HG02840 (cell line): ENCODE results near the gene ELMO3.

Source experiments
- ATAC-seq: cut with Tn5 transposase; IDR thresholded peaks from one replicate; pipeline ENCODE4 v1.9.1; 2021; ENCODE audit warnings: mild to moderate bottlenecking, moderate library complexity, moderate number of reproducible peaks; ENCODE audit not compliant: unreplicated experiment, low FRiP score

Gene ELMO3

DNA sequence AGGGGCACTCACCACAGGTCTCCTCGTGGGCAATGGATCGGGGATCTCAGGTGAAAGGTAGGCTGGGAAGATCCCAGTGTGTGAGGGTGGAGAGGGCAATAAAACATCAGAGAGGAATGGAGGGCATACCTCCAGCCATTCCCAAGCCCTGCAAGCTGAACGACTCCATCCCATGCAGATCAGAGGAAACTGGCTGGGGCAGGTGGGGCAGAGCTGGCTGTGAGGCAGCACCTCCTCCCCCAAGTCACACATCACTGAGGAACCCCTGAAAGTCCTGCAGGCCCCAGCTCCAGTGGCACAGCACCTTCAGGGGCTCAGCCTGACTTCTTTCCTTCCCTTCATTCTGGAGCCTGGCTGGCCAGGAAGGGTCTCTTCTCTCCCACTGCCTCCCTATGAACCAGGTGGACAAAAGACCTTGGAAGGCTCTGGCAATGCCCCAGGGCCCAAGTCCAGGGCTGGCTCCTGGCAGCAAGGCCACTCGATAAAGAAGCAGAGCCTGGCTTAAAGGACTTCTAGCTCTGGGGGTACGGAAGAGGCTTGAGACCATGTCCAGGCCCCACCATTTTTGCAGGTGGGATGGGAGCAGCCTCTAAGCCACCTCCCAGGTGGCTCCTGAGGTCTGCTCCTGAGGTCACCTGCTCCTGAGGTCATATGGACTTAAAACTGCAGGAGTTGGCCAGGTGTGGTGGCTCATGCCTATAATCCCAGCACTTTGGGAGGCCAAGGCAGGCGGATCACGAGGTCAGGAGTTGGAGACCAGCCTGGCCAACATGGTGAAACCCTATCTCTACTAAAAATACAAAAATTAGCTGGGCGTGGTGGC lies 14.5 kb downstream of the ELMO3 start:
- ATAC-seq = no peak

DNA sequence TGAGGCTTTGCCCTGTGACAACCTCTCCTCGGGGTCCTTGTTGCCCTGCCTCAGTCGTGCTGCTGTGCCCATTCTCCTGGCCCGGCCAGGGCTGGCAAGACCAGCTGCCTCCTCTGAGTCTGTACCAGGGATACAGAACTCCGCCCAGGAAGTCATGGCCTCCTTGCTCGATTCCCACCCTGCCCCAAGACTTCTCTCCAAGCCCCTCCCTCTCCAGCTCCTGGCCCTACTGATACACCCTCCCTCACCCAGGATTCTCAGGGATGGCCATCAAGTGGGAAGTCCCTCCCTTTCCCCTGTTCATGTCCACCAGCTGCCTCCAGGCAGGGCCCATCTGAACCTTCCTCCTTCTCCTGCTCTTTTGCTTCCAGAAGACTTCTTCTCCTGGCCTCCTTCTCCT lies 16.8 kb downstream of the ELMO3 start:
- no peak for ATAC-seq

DNA sequence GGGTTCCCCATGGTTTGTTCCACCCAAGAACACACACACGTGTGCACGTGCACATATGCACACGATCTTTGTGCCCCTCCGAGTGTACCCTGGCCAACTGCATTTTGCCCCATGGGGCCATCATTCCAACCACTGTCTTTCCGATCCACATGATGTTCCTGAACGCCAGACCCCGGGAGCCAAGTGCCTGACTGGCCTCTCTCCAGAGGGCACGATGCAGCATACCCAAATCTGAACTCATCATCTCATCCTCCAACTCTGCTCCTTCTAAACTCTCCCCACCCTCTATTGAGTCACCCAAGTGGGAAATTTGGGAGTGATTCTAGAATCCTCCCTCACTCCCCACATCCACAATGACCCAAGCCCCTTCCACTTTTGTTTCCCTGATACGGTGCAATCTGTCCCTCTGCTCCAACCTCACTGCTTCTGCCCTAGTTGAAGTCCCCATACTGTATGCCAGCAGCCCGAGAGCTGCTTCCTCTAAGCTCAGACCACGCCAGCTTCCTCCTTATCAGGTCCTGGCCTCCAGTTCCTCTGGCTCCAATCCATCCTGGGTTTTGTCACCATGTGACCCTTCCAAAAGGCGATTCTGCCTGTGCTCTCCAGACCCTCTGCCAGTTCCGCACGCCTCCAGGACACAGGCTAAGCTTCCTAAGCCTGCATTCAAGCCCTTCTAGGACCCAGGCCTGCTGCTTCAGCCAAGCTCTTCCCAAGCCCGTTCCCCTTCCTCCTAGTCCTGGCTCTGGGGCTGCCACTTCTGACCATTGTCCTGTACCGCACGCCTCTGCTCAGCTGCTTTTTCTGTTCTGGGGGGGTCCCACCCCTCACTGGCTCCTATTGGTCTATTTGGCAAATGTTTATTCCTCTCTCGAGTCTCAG lies 17.9 kb downstream of the ELMO3 start:
- ATAC-seq = no peak

DNA sequence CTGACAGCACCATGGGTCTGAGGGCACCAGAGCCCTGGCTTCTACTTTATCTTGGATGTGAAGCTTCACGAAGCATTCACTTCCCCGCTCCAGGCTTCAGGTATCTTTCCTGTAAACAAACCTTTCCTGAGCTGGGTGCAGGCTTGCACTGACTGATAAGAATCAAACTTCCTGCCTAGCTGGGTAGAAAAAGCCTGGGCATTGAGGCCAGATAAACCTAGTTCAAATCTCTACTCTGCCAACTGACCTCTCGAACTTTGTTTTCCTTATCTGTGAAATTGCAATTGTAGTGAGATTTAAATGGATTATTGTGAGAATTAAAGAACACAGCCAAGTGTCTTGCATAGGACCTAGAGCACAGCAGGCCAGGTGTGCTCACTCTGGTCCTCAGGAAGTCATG lies 25.1 kb downstream of the ELMO3 start:
- no peak for ATAC-seq

DNA sequence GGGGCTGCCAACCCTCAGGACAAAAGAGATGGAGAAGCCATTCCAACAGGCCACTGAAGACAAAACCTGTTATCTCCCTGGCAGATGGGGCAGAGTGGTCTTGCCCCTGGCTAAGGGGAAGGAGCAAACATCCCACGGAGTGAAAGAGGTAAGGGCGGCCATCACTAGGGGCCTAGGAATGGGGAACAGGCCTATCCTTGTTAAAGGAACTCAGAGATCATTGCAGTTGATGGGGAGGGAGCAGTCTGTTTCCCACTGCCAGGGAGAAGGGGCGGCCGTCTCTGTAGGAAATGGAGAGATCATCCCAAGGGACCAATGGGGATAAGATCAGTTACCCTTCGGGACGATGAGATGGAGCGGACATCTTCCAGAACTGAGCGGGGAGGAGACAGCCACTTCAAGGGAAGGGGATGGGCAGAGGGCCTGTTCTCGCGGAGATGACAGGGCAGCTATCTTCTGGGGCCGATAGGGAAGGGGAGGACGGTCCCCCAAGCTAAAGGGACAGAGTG lies 27.4 kb downstream of the ELMO3 start:
- no peak for ATAC-seq

DNA sequence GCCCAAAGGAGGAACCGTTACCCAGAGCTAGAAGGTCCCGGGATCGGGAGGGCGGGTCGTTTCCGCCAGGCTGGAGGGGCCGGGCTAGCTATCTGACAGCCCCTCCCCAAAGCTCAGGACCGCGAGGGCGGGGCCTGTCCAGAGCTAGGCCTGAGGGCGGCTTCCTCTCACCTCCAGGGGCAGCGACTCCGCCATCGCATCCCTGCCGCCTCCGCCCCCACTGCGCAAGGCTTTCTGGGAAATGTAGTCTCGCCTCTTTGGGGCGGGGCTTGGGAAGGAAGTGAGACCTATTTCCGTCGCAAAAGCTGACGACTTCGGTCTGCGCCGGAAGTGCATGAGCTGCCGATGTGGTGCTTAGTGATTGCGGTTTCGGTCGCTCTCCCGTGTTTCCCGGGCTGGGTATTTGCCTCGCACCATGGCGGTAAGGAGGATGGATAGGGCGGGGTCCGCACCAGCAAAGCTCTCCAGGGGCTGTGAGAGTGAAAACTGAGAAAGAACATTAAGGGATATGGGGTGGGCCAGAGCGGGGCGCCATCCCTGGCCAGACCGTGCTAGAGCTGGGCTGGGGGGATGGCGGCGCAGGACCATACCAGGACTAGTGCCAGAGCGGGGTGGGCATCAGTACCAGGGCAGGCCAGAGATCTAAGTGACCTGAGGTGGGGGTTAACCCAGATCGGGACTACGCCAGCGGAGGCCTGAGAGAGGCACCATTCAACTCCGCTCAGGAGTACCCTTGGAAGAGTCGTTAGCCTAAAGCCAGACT lies 28.1 kb downstream of the ELMO3 start, which contains the start of gene TMEM208:
TMEM208 (plus strand) TSS at position 327 of the 763 bp plus-strand sequence; CDS start at position 416, 89 bp downstream.
- ATAC-seq = peak; percentile 93

DNA sequence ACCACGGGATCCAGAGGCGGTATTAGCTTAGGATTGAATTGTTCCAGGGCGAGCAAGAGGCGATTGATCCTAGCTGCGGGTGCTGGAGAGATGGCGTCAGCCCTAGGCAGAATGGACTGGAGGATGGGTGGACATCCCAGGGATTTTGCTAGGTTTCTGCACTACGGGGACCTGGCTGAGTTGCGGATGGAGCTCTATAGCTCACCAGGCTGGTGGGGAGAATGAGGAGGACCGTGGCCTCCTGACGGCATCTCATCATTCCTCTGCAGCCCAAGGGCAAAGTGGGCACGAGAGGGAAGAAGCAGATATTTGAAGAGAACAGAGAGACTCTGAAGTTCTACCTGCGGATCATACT lies 28.6 kb downstream of the ELMO3 start:
- no peak for ATAC-seq

DNA sequence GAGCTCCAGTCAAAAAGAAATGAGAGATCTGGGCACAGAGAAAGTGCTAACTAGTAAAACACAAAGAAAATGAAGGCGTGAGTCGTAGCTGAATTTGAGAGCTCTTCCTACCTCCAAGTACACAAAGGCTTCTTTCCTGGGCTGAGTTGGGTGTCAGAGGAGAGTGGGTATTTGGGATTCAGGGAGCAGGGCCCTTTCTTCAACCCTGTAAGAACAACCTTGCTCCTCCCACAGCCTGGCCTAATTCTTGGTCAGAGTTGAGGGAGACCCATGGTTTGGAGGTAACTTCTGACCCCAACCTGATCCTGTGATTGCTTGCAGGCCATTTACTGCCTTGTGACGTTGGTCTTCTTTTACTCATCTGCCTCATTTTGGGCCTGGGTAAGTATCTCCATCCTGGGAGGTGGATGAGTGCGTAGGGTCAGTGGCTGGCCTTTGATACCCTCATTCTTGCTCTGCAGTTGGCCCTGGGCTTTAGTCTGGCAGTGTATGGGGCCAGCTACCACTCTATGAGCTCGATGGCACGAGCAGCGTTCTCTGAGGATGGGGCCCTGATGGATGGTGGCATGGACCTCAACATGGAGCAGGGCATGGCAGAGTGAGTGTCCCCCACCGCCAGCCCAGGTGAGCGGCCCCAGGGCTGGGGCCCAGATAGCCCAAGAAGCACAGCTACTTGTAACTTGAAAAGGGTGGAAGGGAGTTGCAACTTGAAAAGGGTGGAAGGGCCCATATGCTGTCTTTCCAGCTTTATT lies 29.3 kb downstream of the ELMO3 start:
- ATAC-seq = no peak

DNA sequence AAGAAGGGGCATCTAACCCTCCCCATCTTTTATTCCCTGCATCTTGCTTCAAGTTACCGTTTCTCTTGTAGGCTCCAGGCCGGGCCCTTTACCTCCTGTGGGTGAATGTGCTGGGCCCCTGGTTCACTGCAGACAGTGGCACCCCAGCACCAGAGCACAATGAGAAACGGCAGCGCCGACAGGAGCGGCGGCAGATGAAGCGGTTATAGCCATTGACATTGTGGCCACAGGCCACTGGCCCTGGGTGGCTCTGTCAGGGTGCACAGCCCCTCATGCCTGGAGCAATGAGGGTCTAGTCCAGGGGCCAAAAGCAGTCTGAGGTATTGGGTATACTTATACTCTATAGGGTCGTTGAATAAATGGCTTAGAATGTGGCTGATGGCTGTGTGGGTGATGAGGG lies 30.0 kb downstream of the ELMO3 start:
- ATAC-seq = no peak

DNA sequence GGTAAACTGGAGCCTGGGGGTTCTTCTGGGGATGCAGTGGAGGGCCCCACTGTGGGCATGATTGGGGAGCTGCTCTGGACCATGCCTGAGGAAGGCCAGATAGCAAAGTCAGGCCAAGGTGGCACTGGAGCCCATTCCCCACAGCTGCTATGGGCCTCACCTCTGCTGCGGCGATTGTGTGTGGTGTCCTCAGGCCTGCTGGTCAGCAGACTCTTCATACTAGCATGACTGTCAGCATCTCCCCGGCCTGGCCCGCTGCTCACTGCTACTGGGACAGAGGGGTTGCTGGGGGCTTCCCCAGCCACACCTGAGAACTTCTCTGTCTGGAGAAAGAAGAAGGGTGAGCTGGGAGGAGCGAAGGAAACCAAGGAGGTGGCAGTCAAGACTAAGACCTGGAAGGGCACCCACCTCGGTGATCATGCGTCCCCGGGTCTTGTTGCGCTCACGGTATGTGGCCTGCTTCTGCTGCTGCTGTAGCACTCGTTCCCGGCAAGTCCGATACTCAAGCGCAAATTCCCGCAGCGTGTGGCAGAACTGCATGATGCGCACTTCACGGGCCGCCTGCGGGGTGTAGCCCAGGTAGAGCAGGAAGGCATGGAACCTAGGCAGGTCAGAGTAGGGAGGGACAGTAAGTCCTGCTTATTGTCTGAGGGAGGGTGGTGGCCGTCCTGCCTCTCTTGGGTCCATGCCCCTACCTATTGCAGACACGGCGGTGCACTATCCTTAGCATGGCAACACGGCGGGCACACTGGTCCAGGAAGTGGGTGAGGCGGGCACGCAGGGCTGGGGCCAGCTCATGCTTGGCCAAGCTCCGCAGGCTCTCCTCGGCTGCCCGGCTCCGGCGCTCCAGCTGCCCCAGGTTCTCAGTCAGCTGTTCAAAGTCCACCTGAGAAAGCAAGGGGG lies 31.2 kb downstream of the ELMO3 start:
- ATAC-seq = no peak

DNA sequence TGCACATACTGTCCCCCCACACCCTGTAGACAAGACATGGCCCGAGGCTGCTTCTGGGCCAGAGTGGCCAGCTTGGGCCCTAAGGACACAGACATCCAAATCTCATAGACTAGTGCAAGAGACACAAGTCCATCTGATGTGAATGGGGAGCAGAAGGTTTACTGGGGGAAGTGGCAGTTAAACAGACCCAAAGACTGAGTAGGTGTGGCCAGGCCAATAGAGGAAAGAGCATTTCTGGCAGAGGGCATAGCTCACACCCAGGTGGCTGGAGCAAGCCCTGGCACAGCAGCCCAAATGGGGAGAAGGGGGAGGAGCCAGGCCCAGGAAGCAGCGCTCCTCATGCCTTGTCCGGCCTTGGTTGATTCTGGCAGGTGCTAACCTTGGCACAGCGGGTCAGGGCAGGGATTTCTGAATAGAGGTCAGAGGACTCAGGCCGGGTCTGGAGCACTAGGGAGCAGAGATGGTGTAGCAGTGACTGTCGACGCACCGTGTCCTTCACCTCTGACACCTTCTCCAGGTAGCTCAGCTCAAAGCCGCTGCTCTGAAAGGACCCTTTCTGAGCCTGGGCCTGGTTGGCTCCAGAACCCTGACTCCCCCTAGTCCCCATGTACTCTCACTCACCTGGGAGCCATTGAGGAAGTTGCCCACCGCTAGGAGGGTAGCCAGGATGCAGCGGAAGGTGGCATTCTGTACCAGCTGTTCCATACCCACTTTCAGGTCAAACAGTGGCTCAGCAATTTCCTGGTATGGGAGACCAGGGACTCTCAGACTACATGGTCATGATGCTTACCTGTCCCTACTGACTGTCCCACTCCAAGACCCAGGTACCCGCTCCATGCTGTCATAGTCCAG lies 32.1 kb downstream of the ELMO3 start:
- ATAC-seq = no peak

DNA sequence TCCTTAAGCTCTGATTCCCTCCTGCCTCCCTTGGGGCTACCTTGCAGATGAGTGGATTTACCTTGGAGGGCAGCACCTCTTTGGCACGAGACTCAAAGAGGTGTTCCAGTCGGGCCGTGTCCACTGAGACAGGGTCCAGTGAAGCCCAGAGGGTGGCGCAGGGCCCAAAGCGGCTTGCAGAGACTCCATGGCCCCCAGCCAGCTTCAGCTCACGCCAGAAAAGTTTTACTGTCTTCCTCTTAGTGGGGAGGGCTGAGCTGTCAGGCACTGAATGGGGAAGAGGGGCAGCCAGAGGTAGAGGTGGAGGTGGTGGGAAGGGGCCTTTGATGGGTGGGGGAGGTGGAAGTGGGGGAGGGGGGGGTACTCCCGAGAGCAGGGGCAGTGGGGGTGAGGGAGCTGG lies 34.7 kb downstream of the ELMO3 start:
- no peak for ATAC-seq

DNA sequence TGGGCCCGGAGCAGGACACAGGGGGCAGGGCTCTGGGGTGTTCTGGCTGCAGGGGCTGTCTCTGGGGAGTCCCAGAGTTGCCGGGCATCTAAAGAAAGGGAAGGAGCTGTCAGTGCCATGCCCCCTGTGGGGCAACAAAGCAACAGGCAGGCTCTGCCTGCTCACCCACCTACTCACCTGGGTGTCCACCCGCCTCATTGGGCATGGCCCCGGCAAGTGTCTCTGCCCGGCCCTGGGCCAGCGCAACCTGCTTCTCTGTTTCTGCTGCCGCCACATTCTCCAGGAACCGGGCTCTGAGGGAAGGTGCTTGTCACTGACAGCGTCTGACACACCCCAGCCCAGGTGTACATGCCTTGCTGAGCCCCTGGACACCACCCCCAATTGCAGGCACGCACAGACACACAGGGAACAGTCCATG lies 35.3 kb downstream of the ELMO3 start:
- no peak for ATAC-seq

DNA sequence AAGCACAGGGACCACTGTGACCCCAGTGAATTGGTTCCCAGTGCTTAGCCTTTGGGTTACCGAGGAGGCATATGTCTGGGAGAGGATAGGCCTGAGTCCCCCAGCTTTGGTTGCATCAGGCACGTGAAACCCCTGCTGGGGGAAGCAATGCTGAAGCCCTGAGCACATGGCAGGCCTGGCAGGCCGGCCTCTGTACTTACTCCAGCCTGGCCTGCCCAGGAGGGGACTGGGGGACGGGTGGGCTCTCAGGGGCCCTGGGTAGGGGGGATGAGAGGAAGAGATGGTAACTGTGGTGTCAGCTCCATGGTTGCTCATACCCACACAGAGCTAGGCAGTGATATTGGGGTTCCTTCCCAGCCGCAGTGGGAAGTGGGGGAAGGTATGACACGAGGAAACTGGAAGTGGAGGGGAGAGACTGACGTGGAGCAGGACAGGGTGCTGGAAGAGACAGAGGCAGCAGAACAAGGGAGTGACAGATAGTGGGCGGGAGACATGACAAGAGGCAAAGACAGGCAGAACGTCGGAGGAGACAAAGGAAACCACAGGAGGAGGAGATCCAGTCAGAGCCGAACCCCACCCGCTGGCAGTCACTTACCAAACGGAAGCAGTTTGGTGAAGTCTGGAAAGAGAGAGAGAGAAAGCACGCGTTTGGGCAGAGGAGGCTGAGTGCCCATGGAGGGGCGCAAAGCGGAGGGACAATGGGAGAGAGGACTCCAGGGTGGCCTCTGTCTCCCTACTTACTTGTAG lies 37.1 kb downstream of the ELMO3 start:
- ATAC-seq = no peak

DNA sequence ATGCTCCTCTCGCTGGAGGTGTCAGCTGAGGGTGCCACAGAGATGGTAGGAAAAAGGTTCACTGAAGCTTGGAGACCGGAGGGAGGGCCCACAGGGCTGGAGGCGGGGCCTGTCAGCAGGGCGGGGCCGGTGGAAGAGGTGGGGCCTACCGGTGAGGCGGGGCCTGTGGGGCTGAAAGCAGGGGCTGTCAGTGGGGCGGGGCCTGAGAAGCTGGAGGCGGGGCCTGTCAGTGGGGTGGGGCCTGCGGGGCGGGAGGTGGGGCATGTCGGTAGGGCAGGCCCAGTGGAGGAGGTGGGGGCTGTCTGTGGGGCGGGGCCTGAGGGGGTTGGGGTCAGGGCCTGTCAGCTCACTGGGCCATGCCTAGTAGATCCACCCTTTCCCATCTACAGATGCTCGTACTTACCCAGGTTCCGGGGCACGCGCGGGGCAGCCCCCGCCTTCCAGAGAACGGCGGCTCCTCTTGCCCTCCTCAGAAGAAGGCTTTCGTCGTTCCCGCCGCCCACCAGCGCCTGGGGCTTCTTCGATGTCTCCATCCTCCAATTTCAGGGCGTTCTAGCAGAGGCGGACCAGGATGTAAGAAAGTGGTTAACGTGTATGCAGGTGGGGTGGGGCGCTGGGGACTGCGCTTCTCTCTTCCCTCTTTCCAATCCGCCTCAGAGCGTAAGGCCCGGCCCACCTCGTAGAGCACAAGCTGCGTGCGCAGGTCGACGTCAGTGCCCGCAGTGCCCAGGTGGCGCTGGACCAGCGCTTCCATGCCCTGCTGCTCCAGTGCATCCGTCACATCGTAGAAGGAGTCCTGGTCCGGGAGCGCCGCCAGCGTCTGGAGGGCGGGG lies 37.8 kb downstream of the ELMO3 start:
- no peak for ATAC-seq
